GM21723 (cell line): Measurements from ENCODE around the gene CNP.

Experiments
- ATAC-seq: cut with Tn5 transposase; IDR thresholded peaks from one replicate; pipeline ENCODE4 v1.9.1; 2021; ENCODE audit warnings: mild to moderate bottlenecking, moderate library complexity; ENCODE audit not compliant: unreplicated experiment

The CNP gene

DNA sequence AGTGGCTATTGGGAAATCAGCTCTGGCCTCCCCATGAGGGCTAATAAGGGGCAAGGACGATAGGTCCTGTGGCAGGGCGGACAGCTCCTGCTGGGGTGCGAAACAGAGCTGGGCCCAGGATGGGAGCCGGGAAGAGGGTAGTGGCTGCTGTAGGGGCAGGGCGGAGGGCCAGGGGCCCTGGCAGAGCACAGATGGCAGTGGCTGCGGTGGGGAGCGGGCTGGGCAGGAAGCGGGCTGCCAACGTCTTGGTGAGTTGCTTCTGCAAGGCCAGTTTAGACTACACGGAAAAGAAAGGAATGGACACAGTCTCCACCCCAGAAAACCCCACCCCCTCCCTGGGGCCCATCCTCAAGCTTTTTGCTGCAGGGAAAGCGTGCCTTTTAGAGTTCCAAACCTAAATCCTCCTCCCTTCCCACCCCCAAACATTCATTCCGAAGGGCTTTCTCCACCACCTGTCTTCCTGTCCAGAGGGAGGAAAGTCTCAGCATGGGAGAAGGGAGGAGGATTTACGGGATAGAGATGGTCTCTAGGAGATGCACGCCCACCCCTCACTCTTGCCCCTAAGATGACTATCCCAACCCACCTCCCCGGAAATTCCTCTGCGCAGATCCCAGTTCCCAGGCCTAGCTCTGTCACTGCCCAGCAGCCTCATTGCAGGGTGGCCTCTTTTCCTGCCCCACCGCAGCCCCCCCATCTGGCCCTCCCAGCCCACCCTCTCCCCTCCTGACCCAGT lies 60.4 kb downstream of the CNP start:
- no peak for ATAC-seq
